ENCODE results near the gene TTC23.

The TTC23 gene

DNA sequence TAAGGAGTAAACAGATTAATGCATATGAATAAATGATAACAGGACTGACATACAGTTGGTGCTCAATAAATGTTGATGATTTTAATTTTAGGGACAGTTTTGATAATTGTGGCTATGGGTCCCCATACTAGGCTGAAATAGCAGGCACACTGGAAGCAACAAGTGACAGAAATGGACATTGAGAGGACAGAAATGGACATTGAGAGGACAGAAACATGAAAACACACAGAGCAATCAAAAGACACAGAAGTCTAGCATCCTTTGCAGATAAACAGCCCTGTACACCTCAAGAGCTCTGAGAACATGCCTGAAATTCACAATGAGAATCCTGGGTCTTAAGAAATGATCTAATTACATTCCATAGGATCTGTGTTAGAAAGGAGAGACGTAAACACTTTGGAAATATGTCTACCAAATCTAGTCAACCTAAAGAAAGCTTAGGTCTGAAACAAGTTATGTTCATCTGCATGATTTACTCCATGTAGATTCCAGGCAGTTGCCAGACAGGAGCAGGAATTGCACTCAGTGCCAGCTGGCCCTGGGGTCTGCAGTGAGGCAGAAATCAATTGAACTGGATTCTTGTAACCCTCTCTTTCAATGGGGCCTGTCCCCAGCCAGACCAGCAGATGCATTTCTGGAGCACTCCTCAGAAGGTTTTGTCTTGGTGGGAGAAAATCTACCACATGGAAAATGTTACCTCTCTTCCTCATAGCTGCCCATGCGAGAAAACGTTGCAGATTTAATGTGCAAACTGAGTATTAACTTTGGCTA, 84.2 kb downstream of the TTC23 start:
- DNase-seq (ENCODE audit: low read depth in 2 of 2) = no peak

DNA sequence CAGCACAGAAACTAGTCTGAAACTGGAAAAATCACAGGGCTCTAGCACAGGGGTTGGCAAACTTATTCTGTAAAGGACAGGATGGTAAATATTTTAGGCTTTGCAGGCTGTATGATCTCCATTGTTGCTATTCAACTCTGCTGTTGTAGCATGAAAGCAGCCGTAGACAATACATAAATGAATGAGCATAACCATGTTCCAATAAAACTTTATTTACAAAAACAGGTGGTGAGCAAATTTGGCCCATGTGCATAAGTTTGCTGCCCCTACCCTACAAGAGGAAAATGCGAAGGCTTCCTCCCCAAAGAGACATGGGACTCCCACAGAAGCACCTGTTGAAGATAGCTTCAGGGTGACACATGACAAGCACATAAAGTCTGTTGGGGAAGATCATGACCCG, 85.3 kb downstream of the TTC23 start:
- no peak for DNase-seq (ENCODE audit: low read depth in 2 of 2)

DNA sequence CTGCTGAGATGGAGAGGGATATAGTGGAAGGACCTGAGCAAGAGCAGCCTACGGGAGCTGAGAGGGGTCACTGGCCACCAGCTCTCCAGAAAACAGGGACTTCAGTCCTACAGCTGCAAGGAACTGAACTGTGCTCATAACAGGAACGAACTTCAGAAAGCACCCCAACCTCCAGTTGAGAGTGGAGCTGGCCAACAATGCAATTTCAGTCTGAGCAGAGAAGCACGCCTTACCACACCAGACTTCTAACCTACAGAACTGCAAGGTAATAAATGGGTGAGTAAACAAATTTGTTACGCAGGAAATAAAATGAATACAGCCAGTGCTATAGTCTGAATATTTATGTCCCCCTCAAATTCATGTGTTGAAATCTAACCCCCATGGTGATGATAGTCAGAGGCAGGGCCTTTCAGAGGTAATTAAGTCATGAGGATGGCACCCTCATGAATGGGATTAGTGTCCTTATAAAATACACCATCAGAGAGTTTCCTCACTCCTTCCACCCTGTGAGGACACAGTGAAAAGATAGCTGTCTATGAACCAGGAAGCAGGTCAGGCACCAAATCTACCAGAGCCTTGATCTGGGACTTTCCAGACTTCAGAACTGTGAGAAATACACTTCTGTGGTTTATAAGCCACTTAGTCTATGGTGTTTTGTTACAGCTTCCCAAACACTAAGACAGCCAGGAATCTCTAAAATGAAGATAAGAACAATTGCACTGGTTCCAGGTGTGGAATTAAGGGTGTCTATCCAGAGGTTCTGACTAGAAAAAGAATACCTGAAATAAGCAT, 85.9 kb downstream of the TTC23 start:
- no peak for DNase-seq (ENCODE audit: low read depth in 2 of 2)

DNA sequence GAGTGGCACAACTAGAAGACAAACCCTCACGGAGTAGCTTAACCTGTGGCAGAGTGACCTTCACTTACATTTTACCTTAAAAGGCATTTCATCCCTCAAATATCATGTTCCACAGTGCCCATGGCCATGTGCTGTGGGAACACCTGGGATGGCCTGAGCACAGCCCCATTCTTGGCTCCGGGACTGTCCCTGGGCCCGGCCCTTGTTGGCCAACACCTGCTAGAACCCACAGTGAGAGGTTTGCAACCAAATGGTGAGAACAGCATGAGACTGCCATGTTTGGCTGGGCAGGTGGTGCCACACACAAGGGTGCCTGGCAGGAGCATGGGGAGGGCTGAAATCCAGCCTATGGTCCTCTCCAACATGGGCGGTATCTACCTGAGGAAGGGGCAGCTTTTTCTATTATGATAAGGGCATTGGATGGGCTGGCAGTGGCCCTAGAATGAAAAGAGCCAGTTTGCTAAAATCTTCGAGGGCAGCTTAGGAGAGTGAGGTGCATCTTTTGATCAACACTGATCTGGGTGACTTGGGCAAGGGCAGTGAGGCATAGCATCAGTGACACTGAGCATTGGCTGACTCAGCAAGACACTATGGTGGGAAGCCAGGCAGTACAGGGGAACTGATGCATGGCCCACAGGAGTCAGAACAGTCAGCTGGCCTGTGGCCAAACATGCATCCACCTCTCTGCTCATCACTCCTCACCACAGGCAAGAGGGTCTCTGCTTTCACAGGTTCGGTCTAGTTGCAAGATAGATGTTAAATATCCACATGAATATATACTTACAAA, 90.6 kb downstream of the TTC23 start:
- no peak for DNase-seq (ENCODE audit: low read depth in 2 of 2)

DNA sequence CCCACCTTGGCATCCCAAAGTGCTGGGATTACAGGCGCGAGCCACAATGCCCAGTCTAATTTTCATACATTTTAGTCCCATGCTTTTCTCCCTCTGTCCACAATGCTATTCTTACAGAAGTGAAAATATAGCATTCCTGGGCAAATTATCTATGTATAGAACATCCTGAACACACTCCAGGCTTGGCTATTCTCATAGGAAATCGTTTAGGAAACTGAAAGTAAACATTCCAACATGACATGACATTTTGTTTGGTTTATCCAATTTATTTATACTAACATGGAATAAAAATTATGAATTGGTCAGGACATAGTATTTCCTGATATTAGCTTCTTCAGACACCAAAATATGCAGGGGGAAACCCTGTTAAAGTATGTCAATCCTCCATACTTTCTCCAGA, 91.9 kb downstream of the TTC23 start:
- no peak for DNase-seq (ENCODE audit: low read depth in 2 of 2)

DNA sequence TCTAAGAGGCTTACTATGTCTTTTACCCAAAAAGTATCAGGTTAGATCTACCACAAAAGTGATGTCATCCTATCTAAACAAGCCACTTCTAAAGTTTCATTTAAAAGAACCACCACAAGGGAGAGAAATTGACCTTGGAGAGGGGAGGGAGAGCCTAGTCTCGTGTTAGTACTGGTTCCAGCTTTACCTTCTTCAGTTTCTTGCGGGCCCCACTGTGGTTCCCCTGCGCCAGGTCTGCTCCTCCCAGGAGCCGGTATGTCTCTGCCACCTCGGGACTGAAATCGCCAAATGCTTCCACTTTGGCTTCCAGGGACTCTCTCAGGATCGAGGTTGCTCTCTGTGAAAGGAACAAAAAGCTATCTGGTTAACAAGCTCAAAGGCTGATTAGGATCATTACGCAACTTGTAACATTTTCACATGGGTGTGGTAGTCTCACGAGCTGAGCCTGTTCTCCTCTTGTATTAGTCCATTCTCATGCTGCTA, 93.4 kb downstream of the TTC23 start:
- no peak for DNase-seq (ENCODE audit: low read depth in 2 of 2)

DNA sequence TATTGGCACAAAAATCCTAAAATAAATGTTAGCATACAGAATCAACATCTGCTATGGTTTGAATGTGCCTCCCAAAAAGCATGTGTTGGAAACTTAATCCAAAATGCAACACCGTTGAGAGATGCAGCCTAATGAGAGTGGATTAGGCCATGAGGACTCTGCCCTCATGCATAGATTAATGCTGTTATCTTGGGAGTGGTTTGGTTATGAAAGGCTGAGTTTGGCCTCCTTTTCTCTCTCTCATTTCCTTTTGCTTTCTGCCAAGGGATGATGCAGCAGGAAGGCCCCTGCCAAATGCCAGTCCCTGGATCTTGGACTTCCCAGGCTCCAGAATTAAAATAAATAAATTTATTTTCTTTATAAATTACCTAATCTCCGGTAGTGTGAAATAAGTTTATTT, 95.1 kb downstream of the TTC23 start:
- DNase-seq (ENCODE audit: low read depth in 2 of 2) = no peak

DNA sequence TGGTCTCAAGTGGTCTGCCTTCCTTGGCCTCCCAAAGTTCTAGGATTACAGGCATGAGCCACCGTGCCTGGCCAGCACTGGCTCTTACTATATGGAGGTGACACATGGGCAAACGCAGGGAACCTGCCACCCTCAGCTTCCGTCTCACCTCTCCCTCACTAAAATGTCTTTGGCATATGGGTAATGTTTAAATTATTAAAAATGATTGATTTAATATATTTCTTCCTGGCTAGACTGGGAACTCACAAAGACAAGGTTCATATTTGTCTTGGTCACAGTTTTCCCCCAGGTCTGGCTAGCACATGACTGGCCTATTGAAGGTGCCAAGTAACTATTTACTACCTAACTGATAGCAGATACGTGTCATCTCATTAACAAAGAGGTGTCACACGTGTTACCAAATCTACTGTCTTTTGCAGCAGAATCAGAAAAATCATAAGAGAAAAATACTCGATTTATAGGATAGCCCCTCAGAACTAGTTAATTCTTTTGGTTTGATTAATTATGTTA, 96.3 kb downstream of the TTC23 start:
- DNase-seq (ENCODE audit: low read depth in 2 of 2) = no peak

DNA sequence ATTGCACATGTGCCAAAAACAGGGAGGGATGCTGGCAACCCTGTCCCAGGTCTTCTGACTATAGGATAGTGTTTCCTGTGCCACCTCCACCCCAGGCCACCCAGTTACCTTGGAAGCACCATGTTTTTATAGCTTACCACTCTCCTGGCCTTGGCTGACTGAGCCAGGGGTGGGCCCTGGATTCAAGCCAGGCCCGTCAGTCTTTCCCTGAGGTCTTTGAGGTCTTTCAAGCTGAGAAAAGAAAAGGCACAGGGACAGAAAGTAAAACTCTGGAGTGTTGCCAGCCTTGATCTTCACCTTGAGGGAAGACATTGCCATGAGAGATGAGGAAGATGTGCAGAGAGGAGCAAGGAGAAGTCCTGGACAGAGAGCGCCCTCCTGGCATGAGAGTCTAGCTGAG, 98.2 kb downstream of the TTC23 start:
- DNase-seq (ENCODE audit: low read depth in 2 of 2) = no peak

DNA sequence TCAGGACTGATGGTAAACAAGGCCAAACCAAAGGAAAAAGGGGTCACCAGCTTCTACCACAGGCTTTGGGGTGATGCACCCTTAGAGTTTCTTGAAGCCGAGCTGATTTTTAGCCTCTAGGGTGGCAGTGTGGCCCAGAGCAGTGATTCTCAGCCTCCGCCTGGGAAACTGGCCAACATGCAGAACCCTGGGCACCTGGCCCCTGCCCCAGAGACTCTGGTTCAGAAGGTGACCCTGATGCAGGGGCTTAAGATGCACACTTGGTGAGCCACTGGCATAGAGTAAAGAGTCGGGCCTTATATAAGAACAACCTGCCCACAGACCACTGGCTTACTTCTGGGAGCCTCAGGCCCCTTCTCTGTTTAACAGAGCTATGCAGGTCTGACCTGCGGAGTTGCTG, 100.0 kb downstream of the TTC23 start:
- DNase-seq (ENCODE audit: low read depth in 2 of 2) = no peak

DNA sequence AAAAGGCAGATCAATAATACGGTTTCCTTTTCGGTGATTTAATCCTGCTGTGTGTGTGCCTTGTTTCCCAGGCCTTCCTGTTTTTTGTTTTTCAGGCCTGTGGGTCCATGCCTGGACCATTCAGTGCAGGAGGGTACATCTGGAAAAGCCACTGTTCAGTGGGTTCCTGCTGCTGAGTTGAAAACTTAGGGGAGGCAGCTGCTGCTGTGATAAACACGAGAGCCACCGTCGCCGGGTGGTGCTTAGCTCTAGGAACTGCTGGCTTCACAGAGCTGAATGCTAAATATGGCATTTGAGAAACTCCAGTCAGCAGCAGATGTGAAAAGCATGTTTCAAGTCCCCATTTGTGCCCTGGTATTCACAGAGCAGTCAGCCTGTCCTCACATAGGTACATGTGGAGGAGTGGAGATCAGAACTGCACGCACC, 100.5 kb downstream of the TTC23 start:
- DNase-seq (ENCODE audit: low read depth in 2 of 2) = no peak

DNA sequence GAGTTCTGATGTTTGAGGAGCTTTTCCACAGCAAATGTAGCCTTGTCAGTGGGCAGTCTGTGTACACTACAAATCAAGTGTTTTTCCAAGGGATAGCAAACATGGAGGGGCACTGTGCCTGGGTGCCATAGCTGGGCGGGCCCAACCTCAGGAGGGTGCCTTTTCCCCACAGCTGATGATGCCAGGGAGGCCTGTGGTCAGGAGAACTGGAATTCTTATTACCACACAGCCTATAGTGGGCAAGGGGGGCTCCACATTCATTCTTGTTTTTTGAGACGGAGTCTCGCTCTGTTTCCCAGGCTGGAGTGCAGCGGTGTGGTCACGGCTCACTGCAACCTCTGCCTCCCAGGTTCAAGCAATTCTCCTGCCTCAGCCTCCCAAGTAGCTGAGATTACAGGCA, 102.7 kb downstream of the TTC23 start:
- no peak for DNase-seq (ENCODE audit: low read depth in 2 of 2)

DNA sequence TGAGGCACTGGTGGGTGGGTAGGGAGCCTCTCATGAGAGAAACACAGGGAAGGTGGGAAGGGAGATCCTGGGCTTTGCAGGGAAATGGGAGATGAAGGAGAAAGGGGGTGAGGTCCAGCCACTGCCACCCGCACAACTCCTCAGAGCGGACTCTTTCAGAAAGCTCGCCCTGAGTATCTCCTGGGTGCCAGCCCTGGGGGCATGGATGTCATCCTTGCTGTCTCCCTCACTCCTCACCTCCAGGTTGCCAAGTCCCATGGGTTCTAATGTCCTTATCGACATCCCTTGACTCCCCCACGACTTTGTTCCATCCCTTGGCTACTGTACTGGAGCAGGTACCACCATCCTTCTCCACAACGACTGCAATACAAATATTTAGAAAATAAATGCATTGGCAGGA, 103.6 kb downstream of the TTC23 start:
- no peak for DNase-seq (ENCODE audit: low read depth in 2 of 2)

DNA sequence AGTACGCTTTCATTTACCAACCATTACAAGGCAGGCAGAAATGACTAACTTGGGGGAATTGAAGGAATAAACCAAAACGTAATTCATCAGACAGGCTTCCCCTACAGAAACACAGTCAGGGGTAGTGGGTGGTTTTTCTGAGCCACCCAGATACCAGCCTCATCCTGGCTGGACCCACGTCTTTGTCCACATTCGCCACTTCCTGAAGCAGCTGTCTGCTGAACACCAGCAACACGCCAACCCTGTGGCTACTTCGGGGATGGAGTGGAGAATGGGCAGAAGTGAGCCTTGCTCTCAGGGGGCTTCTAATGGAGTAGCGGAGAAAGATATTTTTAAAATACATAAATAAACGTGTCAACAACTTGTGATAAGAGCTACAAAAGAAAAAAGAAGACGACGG, 104.4 kb downstream of the TTC23 start:
- no peak for DNase-seq (ENCODE audit: low read depth in 2 of 2)

DNA sequence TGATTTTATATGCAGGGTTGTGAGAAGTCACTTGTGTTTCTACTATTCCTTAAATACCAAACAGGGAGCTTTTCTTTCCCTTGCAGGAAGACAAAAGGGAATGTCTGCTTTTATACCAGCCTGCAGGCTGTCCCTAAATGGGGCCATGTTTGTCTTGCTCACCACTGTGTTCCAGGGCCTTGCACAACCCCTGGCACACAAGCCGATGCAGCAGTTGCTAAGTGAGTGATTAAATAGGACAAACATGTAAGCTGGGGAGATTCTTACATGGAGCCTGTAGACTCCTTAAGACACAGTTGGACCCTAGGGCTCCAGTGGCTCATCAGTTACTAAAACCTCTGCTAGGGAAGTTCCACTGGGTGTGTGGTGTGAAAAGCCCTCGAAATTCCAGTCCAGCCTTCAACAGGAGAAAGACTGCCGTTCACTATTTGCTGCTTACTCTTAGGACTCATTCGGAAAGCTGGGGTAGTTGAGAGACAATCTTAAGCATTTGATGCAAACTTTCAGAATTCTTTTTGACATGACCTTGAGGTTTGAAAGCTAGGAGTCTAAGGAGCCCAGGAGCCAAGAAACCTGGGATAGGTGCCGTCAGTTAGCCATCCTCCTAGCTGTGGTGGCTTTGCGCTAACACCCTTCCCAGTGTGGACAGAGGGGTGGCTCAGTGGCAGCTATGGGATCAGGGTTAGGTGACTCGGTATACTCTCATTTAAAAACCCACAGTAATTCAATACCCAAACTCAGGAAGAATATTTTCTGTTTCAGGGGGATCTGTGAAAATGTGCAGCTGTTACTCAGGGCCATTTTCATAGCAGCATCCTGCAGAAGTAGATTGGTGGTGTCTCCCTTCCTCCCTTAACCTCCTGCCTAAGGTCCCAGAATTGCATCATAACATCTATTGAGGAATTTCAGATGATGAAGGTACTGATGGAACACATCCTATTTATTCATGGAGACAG, 105.4 kb downstream of the TTC23 start:
- DNase-seq (ENCODE audit: low read depth in 2 of 2) = no peak

DNA sequence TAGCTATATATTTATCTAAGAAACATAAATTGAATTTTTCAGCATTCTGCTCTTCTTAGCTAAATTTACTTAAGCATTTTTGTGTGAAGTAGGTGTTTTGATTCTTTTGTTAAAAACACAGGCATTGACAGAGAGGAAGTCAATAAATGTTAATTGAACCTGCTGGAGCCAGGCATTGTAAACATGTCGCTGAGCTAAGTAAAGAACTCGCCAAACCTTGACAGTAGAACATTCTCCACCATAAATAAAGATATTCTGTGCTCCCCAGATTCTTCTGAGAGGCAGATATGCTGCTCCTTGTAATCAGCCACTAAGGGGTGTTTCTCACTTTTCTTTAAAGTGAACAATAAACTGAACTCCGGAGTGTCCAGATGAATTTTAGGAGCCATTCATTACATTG, 106.1 kb downstream of the TTC23 start:
- no peak for DNase-seq (ENCODE audit: low read depth in 2 of 2)

DNA sequence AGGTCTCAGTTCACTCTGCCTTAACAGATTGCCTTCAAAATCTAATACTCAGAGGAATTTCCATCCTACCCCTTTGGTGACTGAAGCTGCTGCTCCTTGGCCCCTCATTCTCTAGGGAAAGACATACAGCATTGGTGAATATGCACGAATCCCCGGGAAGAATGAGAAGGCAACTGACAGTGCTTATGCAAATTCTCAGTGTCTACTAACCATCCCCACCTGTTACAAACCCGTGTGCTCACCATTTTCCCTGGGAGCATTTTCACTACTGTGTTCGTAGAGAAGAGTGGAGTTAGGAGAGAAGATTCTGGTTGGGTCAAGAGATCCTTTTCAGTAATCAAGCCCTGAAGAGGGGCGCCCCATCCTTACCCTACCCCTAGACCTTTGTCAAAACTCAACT, 106.8 kb downstream of the TTC23 start:
- DNase-seq (ENCODE audit: low read depth in 2 of 2) = no peak

DNA sequence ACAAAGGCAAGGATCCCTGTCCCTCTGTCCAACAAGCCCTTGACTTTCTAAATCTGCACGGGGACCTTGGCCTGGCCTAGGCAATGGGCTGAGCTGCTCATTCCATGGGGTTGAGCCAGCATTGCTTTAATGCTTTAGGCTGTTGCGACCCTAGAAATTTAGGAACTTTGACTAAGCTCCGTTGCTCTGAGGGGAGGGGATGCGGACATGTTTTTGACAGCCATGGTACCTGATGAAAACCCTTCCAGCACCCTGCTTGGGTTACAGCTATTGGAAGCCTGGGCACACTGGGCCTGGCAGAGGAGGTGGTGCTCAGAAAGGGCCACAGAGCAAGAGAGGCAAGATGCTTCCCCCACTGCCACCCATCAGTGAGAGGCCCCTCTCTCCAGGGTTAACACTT, 107.4 kb downstream of the TTC23 start:
- no peak for DNase-seq (ENCODE audit: low read depth in 2 of 2)

DNA sequence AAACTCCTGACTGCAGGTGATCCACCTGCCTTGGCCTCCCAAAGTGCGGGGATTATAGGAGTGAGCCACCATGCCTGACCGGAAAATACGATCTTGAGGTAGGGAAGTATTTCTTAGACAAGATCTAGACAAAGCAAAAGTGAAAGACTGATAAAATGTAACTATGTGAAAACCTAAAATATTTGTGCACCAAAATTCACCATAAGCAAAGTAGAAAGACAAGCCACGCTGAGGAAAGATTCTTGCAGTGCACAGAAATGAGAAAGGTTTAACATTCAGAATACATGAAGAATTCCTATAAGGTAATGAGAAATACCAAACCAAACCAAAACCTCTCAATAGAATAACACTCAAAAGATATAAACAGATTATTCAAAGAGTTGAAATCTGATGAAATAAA, 108.8 kb downstream of the TTC23 start:
- no peak for DNase-seq (ENCODE audit: low read depth in 2 of 2)

DNA sequence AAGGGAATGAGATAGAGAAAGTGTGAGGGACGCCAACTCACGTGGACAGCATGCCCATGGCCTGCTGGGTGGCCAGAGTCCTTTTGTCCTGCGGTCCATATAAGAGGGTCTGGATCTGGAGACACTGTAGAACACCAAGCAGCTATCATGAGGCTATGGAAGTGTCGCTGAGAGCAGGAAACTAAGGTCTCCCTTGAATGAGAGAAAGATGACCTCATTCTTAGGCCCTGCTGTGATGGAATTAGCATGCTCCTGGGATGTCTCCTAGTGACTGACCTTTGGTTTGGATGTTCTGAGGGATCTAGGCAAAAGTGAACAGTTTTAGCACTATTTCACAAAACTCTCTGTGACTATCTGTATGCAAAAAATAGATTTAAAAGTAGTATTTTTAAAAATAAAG, 110.1 kb downstream of the TTC23 start:
- no peak for DNase-seq (ENCODE audit: low read depth in 2 of 2)

DNA sequence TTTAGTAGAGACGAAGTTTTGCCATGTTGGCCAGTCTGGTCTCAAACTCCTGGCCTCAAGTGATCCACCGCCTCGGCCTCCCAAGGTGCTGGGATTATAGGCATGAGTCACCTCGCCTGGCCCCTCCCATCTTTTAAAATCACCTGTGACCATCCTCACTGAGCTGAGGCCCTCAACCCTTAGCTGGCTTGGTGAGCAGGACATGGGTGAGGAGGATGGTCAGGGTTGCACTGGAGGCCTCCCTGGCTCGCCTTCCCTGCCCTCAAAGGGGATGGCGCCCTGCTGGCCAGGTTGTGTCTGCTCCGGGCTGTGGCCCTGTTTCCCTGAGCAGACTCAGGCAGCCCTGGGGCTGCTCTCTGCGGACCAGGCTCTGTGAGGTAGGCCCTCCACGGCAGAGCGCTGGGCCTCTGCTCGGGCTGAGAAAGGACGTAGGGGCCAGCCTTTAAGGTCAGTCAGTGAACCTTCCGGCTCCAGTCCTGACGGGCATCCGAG, 110.8 kb downstream of the TTC23 start:
- DNase-seq (ENCODE audit: low read depth in 2 of 2) = no peak
